ENCODE results near the gene KRT6B.
"Not testable (repeated sequence)": the region's sequence is repeated elsewhere in the genome, so short reads cannot be mapped to it uniquely, and the experiment has no call there.

Gene KRT6B

GRCh38 chr12:52418576-52419110 lies 33.3 kb downstream of the KRT6B start:
- peaks cover 4% of the 10 kb centered on the region for H3K27me3 Mint-ChIP-seq
- no peaks in the 10 kb centered on the region for H3K4me1 Mint-ChIP-seq (ENCODE audit: low read depth)
- no peak overlapping the region for H3K27ac Mint-ChIP-seq

DNA sequence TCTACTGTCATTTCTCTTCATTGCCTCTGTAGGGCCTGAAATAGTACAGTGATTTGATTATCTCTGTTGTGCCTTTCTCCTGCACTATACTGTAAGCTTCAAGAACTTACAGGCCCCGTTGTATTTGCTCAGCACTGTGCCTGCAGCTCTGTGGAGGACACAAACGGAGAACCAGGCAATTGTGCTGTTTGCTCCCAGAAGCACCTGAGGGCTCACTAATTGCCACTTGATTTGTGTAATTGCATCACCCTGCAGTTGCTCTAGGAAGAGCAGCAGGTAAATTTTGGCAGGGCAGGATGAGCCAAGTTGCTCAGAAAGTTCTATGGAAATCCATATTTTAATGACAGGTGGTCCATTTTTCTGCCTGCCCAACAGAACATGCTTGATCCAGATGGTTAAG lies 34.2 kb downstream of the KRT6B start:
- peaks cover 5% of the 10 kb centered on the region for H3K27me3 Mint-ChIP-seq
- no peaks in the 10 kb centered on the region for H3K4me1 Mint-ChIP-seq (ENCODE audit: low read depth)

More at GRCh38 chr12:52418576-52419110, 33.3 kb downstream of the KRT6B start:
- H3K4me3 Mint-ChIP-seq: no peak overlapping the region
- DNase-seq: no peak
- H3K36me3 Mint-ChIP-seq (ENCODE audit: low read depth): no peaks in the 10 kb centered on the region
- H3K9me3 Mint-ChIP-seq: no peaks in the 10 kb centered on the region

GRCh38 chr12:52416795-52417194 lies 35.2 kb downstream of the KRT6B start:
- no peak overlapping the region for H3K27ac Mint-ChIP-seq
- H3K27me3 Mint-ChIP-seq: peaks cover 5% of the 10 kb centered on the region
- H3K4me3 Mint-ChIP-seq: no peak overlapping the region
- H3K36me3 Mint-ChIP-seq (ENCODE audit: low read depth): no peaks in the 10 kb centered on the region
- H3K4me1 Mint-ChIP-seq (ENCODE audit: low read depth): no peaks in the 10 kb centered on the region
- H3K9me3 Mint-ChIP-seq: no peaks in the 10 kb centered on the region
- DNase-seq: no peak

More for the DNA sequence above, 34.2 kb downstream of the KRT6B start:
- H3K9me3 Mint-ChIP-seq: no peaks in the 10 kb centered on the region
- H3K4me3 Mint-ChIP-seq: no peak overlapping the region
- no peaks in the 10 kb centered on the region for H3K36me3 Mint-ChIP-seq (ENCODE audit: low read depth)
- DNase-seq: no peak
- H3K27ac Mint-ChIP-seq: no peak overlapping the region

- H3K27me3 Mint-ChIP-seq: peaks cover 5% of the 10 kb centered on the region
- H3K4me1 Mint-ChIP-seq (ENCODE audit: low read depth): no peaks in the 10 kb centered on the region
- no peaks in the 10 kb centered on the region for H3K36me3 Mint-ChIP-seq (ENCODE audit: low read depth)
- H3K4me3 Mint-ChIP-seq: no peak overlapping the region
- H3K27ac Mint-ChIP-seq: no peak overlapping the region
- H3K9me3 Mint-ChIP-seq: no peaks in the 10 kb centered on the region
- no peak for DNase-seq
These were observed 35.8 kb downstream of the KRT6B start for GRCh38 chr12:52415870-52416750.

- H3K36me3 Mint-ChIP-seq (ENCODE audit: low read depth): no peaks in the 10 kb centered on the region
- no peaks in the 10 kb centered on the region for H3K4me1 Mint-ChIP-seq (ENCODE audit: low read depth)
- no peaks in the 10 kb centered on the region for H3K9me3 Mint-ChIP-seq
- H3K4me3 Mint-ChIP-seq: no peak overlapping the region
- DNase-seq: no peak
- no peak overlapping the region for H3K27ac Mint-ChIP-seq
- H3K27me3 Mint-ChIP-seq: peaks cover 5% of the 10 kb centered on the region
These were observed 37.0 kb downstream of the KRT6B start for GRCh38 chr12:52414936-52415335.

DNA sequence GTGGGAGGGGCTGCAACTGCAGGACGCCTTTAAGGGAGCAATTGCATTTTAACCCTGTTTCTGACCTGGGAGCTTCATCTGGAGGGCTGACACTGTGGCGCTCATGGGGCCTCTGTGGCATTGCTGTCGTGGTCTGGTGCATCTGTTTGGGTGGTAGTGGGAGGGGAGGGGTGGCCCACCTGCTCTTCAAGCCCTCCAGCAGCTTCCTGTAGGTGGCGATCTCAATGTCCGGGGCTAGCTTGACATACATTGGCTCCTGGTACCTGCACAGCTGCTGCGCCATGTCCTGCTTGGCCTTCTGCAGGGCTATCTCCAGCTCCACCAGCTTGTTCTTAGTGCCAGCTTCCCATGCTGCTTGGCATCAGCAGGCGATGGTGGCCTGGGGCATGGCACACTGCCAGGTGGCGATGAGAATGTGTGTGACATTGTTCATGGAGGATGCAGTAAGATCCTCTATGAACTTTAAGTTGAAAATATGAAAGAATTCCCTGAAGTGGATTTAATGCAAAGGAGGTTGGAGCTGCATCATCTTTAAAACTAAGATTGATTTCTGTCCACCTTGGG lies 38.1 kb downstream of the KRT6B start:
- Mint-ChIP-seq H3K36me3 (ENCODE audit: low read depth) (no peaks in the 10 kb centered on the region), H3K27me3 (peaks cover 5% of the 10 kb centered on the region), H3K9me3 (no peaks in the 10 kb centered on the region), H3K4me1 (ENCODE audit: low read depth) (no peaks in the 10 kb centered on the region), H3K27ac (no peak overlapping the region), H3K4me3 (no peak overlapping the region)
- no peak for DNase-seq

DNA sequence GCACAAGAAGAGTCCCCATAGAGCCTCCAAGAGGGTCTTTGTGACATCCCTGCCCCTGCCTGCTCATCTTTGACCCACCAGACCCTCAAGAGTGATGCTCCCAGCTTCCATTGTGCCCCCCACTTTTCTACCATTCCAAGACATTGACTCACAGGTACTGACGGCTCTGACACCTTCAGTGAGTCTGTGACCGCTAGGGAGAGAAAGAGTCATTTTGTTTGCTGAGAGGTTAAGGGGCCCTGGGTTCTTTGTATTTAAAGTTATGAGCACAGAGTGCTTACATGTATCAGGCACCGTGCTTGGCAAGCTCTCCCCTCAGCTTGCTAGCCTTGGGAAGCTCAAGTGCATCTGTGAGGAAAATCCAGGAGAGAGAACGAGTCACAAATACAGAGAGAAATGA lies 38.7 kb downstream of the KRT6B start:
- Mint-ChIP-seq H3K9me3 (no peaks in the 10 kb centered on the region), H3K27me3 (peaks cover 5% of the 10 kb centered on the region), H3K36me3 (ENCODE audit: low read depth) (no peaks in the 10 kb centered on the region), H3K4me3 (no peak overlapping the region), H3K27ac (no peak overlapping the region), H3K4me1 (ENCODE audit: low read depth) (no peaks in the 10 kb centered on the region)
- DNase-seq: no peak

DNA sequence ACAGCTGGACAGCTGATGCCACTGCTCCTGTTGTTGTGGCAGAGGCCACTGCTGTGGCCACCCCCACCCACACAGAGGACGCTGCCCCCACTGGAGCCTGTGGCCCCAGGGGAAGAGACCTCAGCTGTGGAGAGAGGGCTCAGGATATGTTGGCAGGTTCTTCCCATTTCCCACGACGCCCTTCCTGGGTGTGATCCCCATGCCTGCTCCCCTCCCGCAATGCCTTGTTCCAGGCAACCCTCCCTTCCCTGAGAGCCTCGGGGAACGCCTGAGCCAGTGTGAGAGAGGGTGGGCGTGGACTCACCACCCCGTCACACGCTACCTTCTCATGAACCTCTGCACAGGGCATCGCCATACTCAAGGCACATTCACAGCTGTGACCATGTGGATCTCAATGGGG lies 40.1 kb downstream of the KRT6B start:
- H3K27me3 Mint-ChIP-seq: peaks cover 5% of the 10 kb centered on the region
- no peaks in the 10 kb centered on the region for H3K9me3 Mint-ChIP-seq
- H3K4me3 Mint-ChIP-seq: no peak overlapping the region
- H3K36me3 Mint-ChIP-seq (ENCODE audit: low read depth): no peaks in the 10 kb centered on the region
- no peak overlapping the region for H3K27ac Mint-ChIP-seq
- H3K4me1 Mint-ChIP-seq (ENCODE audit: low read depth): no peaks in the 10 kb centered on the region
- no peak for DNase-seq

GRCh38 chr12:52410589-52411248 lies 41.2 kb downstream of the KRT6B start:
- not testable (repeated sequence) for H3K36me3 Mint-ChIP-seq (ENCODE audit: low read depth); H3K4me3 Mint-ChIP-seq; DNase-seq; H3K4me1 Mint-ChIP-seq (ENCODE audit: low read depth); H3K27ac Mint-ChIP-seq; H3K27me3 Mint-ChIP-seq; H3K9me3 Mint-ChIP-seq

DNA sequence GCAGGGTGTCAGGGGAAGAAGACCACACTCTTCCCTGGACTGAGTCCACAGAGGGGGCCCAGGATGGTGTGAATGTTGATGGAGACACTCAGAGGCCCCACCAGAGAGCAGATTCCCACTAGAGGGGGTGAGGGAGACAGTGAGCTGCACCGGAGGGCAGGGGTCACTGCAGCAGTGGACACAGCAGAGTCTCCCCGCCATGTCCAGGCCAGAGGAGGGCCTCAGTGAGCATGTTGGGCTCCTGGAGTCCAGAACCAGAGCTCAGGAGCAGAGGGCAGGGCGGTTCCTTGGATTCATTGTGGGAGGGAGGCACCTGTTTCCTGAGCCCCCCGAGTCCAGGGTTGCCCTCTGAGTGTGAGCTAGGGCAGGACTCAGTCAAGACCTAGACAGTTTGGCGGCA lies 44.0 kb downstream of the KRT6B start:
- no peaks in the 10 kb centered on the region for H3K36me3 Mint-ChIP-seq (ENCODE audit: low read depth)
- H3K9me3 Mint-ChIP-seq: no peaks in the 10 kb centered on the region
- H3K27ac Mint-ChIP-seq: no peak overlapping the region
- no peak for DNase-seq
- H3K4me1 Mint-ChIP-seq (ENCODE audit: low read depth): no peaks in the 10 kb centered on the region
- H3K4me3 Mint-ChIP-seq: no peak overlapping the region
- peaks cover under 1% of the 10 kb centered on the region for H3K27me3 Mint-ChIP-seq

- H3K27ac Mint-ChIP-seq: no peak within 1 kb of the TSS
- DNase-seq: no peak
- no peak within 1 kb of the TSS for H3K4me3 Mint-ChIP-seq
- no peaks in the 10 kb centered on the region for H3K9me3 Mint-ChIP-seq
- no peaks in the 10 kb centered on the region for H3K27me3 Mint-ChIP-seq
- no peaks in the 10 kb centered on the region for H3K36me3 Mint-ChIP-seq (ENCODE audit: low read depth)
- no peaks in the 10 kb centered on the region for H3K4me1 Mint-ChIP-seq (ENCODE audit: low read depth)
These were observed 46.0 kb downstream of the KRT6B start, which contains the start of gene KRT82 for GRCh38 chr12:52405922-52406385. KRT82 (minus strand) TSS chr12:52406335; CDS start chr12:52406277, 58 bp downstream.

DNA sequence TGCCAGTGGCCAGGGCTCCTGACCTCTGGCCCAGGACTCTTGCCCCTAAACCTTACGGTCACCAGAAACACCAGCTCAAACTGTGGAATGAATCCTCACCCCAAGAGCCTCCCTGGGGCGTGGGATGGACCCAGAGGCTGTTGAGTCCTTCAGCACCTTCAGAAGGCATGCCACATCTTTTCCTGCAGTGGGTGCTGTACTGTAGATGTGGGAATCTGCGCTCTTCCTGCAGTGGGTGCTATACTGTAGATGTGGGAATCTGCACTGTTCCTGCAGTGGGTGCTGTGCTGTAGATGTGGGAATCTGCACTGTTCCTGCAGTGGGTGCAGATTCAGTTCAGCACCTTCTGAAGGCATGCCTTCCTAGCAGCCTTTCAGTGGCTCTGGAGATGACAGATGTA lies 47.0 kb downstream of the KRT6B start:
- H3K36me3 Mint-ChIP-seq (ENCODE audit: low read depth): no peaks in the 10 kb centered on the region
- H3K4me3 Mint-ChIP-seq: no peak overlapping the region
- DNase-seq: no peak
- H3K4me1 Mint-ChIP-seq (ENCODE audit: low read depth): no peaks in the 10 kb centered on the region
- H3K9me3 Mint-ChIP-seq: no peaks in the 10 kb centered on the region
- H3K27ac Mint-ChIP-seq: no peak overlapping the region
- no peaks in the 10 kb centered on the region for H3K27me3 Mint-ChIP-seq

DNA sequence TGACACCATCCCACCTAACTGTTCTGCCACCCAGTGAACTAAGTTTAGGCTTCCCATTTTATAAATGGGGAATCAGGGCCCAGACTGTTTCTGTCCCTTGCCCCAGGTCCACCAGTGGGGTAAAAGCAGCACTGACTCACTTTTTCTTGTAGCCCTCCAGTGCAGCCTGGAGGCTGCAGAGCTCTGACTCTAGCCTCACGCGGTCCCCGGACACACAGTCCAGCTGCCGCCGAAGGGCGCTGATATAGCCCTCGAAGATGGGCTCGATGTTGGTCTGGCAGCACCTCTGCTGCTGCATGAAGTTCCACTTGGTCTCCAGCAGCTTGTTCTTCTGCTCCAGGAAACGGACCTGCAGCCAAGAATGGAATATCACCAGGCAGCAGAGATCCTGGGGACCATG lies 48.4 kb downstream of the KRT6B start:
- Mint-ChIP-seq H3K27ac (no peak overlapping the region), H3K27me3 (no peaks in the 10 kb centered on the region), H3K9me3 (no peaks in the 10 kb centered on the region), H3K4me1 (ENCODE audit: low read depth) (no peaks in the 10 kb centered on the region), H3K4me3 (no peak overlapping the region), H3K36me3 (ENCODE audit: low read depth) (no peaks in the 10 kb centered on the region)
- DNase-seq: no peak

DNA sequence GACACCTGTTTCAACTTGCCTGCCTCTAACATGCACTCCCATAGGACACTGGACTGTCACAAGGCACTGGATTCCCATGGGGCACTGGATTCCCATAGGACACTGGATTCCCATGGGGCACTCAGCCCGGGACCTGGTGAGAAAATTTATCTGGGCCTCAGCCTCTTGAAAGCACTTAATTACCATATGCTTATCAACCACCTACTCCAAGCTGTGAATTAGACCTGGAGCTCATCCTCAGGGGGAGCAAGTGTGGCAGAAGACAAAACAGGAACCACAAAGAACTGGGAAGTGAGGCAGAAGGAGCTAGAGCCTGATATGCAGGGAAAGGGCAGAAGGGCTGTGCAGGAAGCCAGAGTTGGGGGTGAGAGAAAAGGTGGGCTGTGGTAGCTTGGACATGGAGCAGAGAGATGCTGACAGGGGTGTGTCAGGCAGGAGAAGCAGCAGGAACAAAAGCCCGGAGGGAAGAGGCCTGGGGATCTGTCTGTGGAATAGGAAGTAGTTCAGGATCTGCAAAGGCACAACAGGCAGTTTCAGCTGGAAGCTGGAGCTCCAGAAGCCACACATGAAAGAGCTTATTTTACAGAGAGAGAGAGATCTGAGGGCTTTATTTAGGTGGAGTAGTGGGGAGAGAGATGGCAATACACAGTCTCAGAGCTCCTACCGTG lies 48.9 kb downstream of the KRT6B start:
- Mint-ChIP-seq H3K27me3 (no peaks in the 10 kb centered on the region), H3K9me3 (no peaks in the 10 kb centered on the region), H3K4me1 (ENCODE audit: low read depth) (no peaks in the 10 kb centered on the region), H3K36me3 (ENCODE audit: low read depth) (no peaks in the 10 kb centered on the region), H3K27ac (no peak overlapping the region), H3K4me3 (no peak overlapping the region)
- DNase-seq: no peak

All from activated T-cell treated with anti-CD3 and anti-CD28 coated beads, Interleukin-2, amount 50 U/mL, for 24 hours (primary cell).